ENCODE results near the gene QSOX2. TPM values are rescaled to one million over a fixed set of nuclear protein-coding genes. Genes with fewer than 3 reads are reported as not detected.

QSOX2 gene
- total and polyA plus RNA-seq, 2 experiments from 2014 or later, result 9.2 to 29.2 TPM

- Histone ChIP-seq H3K4me1 (ENCODE audit: insufficient read depth) (no peaks in the 10 kb centered on the region; the same call in 1 of the 2 replicates), H3F3A (replicated peaks; ENCODE audit: low read depth) (0 out of 2 replicates have a peak, but pooled peaks cover 2% of the 10 kb centered on the region), H3K27ac (ENCODE audit: low read depth) (no peak within 1 kb of the TSS), H3K4me2 (peak within 1 kb of the TSS; percentile 66; the same call in 1 of the 2 replicates), H3K27me3 (ENCODE audit: insufficient read depth) (peaks cover 62% of the 10 kb centered on the region), H3K4me3 (peak within 1 kb of the TSS; percentile 38; the same call in 1 of the 2 replicates), H4K20me1 (replicated peaks; ENCODE audit: insufficient read depth) (peaks cover 19% of the 10 kb centered on the region), H3K79me2 (replicated peaks; ENCODE audit: insufficient read depth) (no peaks in the 10 kb centered on the region), H3K36me3 (ENCODE audit: insufficient read depth) (no peaks in the 10 kb centered on the region), H2AFZ (no peak within 1 kb of the TSS), H3K9me2 (ENCODE audit: insufficient read depth) (no peaks in the 10 kb centered on the region)
- Mint-ChIP-seq H3K27ac (no peak within 1 kb of the TSS), H3K27me3 (ENCODE audit: insufficient read depth, low read depth, poor library complexity) (peaks cover 57% of the 10 kb centered on the region), H3K4me1 (peaks cover 7% of the 10 kb centered on the region; the same call in 2 of the 3 replicates), H3K9me3 (no peaks in the 10 kb centered on the region), H3K36me3 (ENCODE audit: low read depth) (peaks cover 7% of the 10 kb centered on the region), H3K4me3 (peak within 1 kb of the TSS; percentile 48; the same call in 1 of the 3 replicates)
- peak; percentile 81 for TF ChIP-seq REST (IDR thresholded peaks at IDR 0.05; ENCODE audit: unreplicated experiment)
- TF ChIP-seq ZNF114 (CRISPR knock-in tag; IDR thresholded peaks at IDR 0.05), result no peak
- TF ChIP-seq POLR2AphosphoS5 (IDR thresholded peaks at IDR 0.05; ENCODE audit: low read depth), result 0 out of 2 replicates have a peak, but pooled peaks have one; percentile 17
- no peak for TF ChIP-seq ZNF331 (CRISPR knock-in tag; IDR thresholded peaks at IDR 0.05; ENCODE audit: low read depth)
- no peak for TF ChIP-seq ETS1 (IDR thresholded peaks at IDR 0.05)
- TF ChIP-seq NANOG (IDR thresholded peaks at IDR 0.05; ENCODE audit: borderline replicate concordance), result no peak
- peak; percentile 84 for DNase-seq (ENCODE audit: low spot score)
- ATAC-seq, result peak; percentile 50
Measured at GRCh38 chr9:136204838-136205706, 40.5 kb downstream of the QSOX2 start, which contains the start of gene LHX3. Gene LHX3, minus strand, starts transcription at chr9:136205128. Its CDS starts 116 bp downstream, at chr9:136205012.

- H3K4me3 Mint-ChIP-seq, result no peak overlapping the region; the same call in 2 of the 3 replicates
- Histone ChIP-seq H3K4me1 (ENCODE audit: insufficient read depth) (no peaks in the 10 kb centered on the region; the same call in 1 of the 2 replicates), H3K79me2 (replicated peaks; ENCODE audit: insufficient read depth) (no peaks in the 10 kb centered on the region), H3F3A (replicated peaks; ENCODE audit: low read depth) (0 out of 2 replicates have a peak, but pooled peaks cover 2% of the 10 kb centered on the region), H3K36me3 (ENCODE audit: insufficient read depth) (no peaks in the 10 kb centered on the region), H3K4me3 (no peak overlapping the region), H2AFZ (no peak overlapping the region), H3K27me3 (ENCODE audit: insufficient read depth) (peaks cover 70% of the 10 kb centered on the region), H4K20me1 (replicated peaks; ENCODE audit: insufficient read depth) (peaks cover 19% of the 10 kb centered on the region), H3K9me2 (ENCODE audit: insufficient read depth) (no peaks in the 10 kb centered on the region), H3K4me2 (peak overlapping the region; percentile 66; the same call in 1 of the 2 replicates), H3K27ac (ENCODE audit: low read depth) (no peak overlapping the region)
- peaks cover 65% of the 10 kb centered on the region for H3K27me3 Mint-ChIP-seq (ENCODE audit: insufficient read depth, low read depth, poor library complexity)
- no peak overlapping the region for H3K27ac Mint-ChIP-seq
- DNase-seq (ENCODE audit: low spot score), result no peak
- ATAC-seq, result no peak
- H3K4me1 Mint-ChIP-seq, result peaks cover 7% of the 10 kb centered on the region; the same call in 2 of the 3 replicates
- H3K9me3 Mint-ChIP-seq, result no peaks in the 10 kb centered on the region
- H3K36me3 Mint-ChIP-seq (ENCODE audit: low read depth), result peaks cover 7% of the 10 kb centered on the region
- TF ChIP-seq NANOG (IDR thresholded peaks at IDR 0.05; ENCODE audit: borderline replicate concordance), result no peak
- no peak for TF ChIP-seq ZNF462 (CRISPR knock-in tag; IDR thresholded peaks at IDR 0.05)
- TF ChIP-seq JUNB (IDR thresholded peaks at IDR 0.05; ENCODE audit: unreplicated experiment), result no peak
Measured at GRCh38 chr9:136204145-136204805, 41.3 kb downstream of the QSOX2 start.
